Trophoblast cell (in vitro differentiated cells and primary cell): ENCODE results near the gene P2RY12.

Experiments
- DNase-seq, 2 donors: peaks; one replicate each; pipeline ENCODE4 v3.0.0-alpha.2; 2016
- H2AFZ ChIP-seq: 2 replicates; pipeline ENCODE4 v1.6.1; 2013; ENCODE audit warnings: low read length, moderate library complexity, mild to moderate bottlenecking; ENCODE audit not compliant: insufficient read depth, poor library complexity
- H2AK5ac ChIP-seq: 2 replicates; pipeline ENCODE4 v1.6.1; 2013; ENCODE audit warnings: mild to moderate bottlenecking, low read length
- H2BK120ac ChIP-seq: 2 replicates; pipeline ENCODE4 v1.6.1; 2013; ENCODE audit warnings: low read length, mild to moderate bottlenecking, moderate library complexity; ENCODE audit not compliant: insufficient read depth, poor library complexity
- H2BK12ac ChIP-seq: 2 replicates; pipeline ENCODE4 v1.6.1; 2013; ENCODE audit warnings: mild to moderate bottlenecking, low read length, moderate library complexity
- H2BK5ac ChIP-seq: 2 replicates; pipeline ENCODE4 v1.6.1; 2013; ENCODE audit warnings: low read length, low read depth, moderate library complexity, mild to moderate bottlenecking; ENCODE audit not compliant: poor library complexity
- H3K14ac ChIP-seq: 2 replicates; pipeline ENCODE4 v1.6.1; 2013; ENCODE audit warnings: mild to moderate bottlenecking, low read length
- H3K18ac ChIP-seq: 2 replicates; pipeline ENCODE4 v1.6.1; 2013; ENCODE audit warnings: mild to moderate bottlenecking, low read length
- H3K23ac ChIP-seq: 2 replicates; pipeline ENCODE4 v1.6.1; 2013; ENCODE audit warnings: low read length
- H3K27ac ChIP-seq: 2 replicates; pipeline ENCODE4 v1.5.1; 2013; ENCODE audit warnings: low read depth, mild to moderate bottlenecking, inconsistent platforms, low read length, moderate library complexity
- H3K27me3 ChIP-seq: 2 replicates; pipeline ENCODE4 v1.6.1; 2013; ENCODE audit warnings: inconsistent platforms, mild to moderate bottlenecking, low read length, moderate library complexity; ENCODE audit not compliant: insufficient read depth
- H3K36me3 ChIP-seq, 2 experiments: 1 replicate in 1 of 2; 2 replicates in 1 of 2; pipeline ENCODE4 v1.6.1; 2013; ENCODE audit warnings: low read length in 2 of 2, mild to moderate bottlenecking in 2 of 2, moderate library complexity in 1 of 2; ENCODE audit not compliant: insufficient read depth in 2 of 2, control insufficient read depth in 1 of 2
- H3K4ac ChIP-seq: 2 replicates; pipeline ENCODE4 v1.6.1; 2013; ENCODE audit warnings: low read depth, mild to moderate bottlenecking, low read length, moderate library complexity
- H3K4me1 ChIP-seq, 2 experiments: 1 replicate in 1 of 2; 2 replicates in 1 of 2; pipeline ENCODE4 v1.6.1; 2013; ENCODE audit warnings: low read length in 2 of 2, mild to moderate bottlenecking in 2 of 2, moderate library complexity in 1 of 2; ENCODE audit not compliant: insufficient read depth in 2 of 2, control insufficient read depth in 1 of 2
- H3K4me2 ChIP-seq: 2 replicates; pipeline ENCODE4 v1.6.1; 2013; ENCODE audit warnings: inconsistent platforms, mild to moderate bottlenecking, low read length, moderate library complexity
- H3K4me3 ChIP-seq: 2 replicates; pipeline ENCODE4 v1.5.1; 2013; ENCODE audit warnings: mild to moderate bottlenecking, low read depth, low read length, inconsistent platforms
- H3K79me1 ChIP-seq: one replicate; pipeline ENCODE4 v1.6.1; 2013; ENCODE audit warnings: low read length
- H3K79me2 ChIP-seq: 2 replicates; pipeline ENCODE4 v1.6.1; 2013; ENCODE audit warnings: low read length, mild to moderate bottlenecking; ENCODE audit not compliant: control insufficient read depth, insufficient read depth, poor library complexity
- H3K9ac ChIP-seq: 2 replicates; pipeline ENCODE4 v1.6.1; 2013; ENCODE audit warnings: mild to moderate bottlenecking, low read length
- H3K9me3 ChIP-seq: 2 replicates; pipeline ENCODE4 v1.6.1; 2013; ENCODE audit warnings: low read depth, mild to moderate bottlenecking, control low read depth, inconsistent platforms, low read length; ENCODE audit not compliant: insufficient read depth
- H4K12ac ChIP-seq: 2 replicates; pipeline ENCODE4 v1.6.1; 2013; ENCODE audit warnings: low read depth, mild to moderate bottlenecking, low read length, moderate library complexity
- H4K8ac ChIP-seq: 2 replicates; pipeline ENCODE4 v1.6.1; 2013; ENCODE audit warnings: low read depth, mild to moderate bottlenecking, low read length, moderate library complexity
- H4K91ac ChIP-seq: one replicate; pipeline ENCODE4 v1.6.1; 2013; ENCODE audit warnings: low read depth, mild to moderate bottlenecking, low read length, moderate library complexity
- WGBS: extraction: QIAGEN DNeasy Blood & Tissue Kit; methylation state at CpG from one replicate; pipeline ENCODE4 v1.1.7; 2013; ENCODE audit warnings: missing lambda C conversion rate; ENCODE audit not compliant: insufficient read length, insufficient coverage; ENCODE audit errors: extremely low coverage; 5-methylcytosine and 5-hydroxymethylcytosine counted together

P2RY12 gene

DNA sequence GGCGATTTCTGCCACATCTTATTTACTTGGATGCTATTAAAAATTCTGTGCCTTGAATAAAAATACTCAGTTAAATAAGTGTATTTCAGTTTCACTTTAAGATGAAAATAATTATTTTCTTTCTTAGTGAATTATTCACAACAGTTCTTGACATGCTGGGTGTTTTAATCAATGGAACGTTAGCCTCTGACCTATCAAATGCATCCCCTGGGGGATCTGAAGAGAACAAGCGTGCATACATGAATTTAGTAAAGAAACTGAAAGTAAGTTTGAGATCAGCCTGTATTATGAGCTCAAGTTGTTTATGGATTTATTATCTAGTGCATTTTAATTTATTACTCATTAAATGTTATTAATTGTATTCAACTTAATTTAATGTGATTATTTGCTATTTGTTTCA lies 597 bp downstream of the P2RY12 start:
- no peak overlapping the region for H2BK5ac ChIP-seq

DNA sequence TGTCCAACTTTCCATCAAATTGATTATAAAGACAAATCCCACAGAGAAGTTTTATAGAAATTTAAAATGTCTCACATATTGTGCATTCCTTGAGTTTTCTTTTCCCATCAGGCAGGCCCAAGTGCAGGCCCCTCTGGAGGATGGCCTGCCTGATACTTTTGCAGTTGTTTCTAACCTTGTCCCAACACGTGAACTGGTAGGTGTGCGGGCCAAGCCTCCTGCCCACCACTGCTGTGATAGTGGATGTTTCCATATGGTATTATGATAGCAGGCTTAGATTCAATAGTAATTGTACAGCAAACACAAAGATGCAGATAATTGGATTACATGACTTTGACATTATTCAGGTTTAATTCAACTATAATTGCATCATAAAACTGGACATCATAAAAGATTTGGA lies 1.4 kb downstream of the P2RY12 start:
- Histone ChIP-seq H2BK5ac (peak overlapping the region; percentile 49), H3K9me3 (no peaks in the 10 kb centered on the region), H2BK120ac (peak overlapping the region; percentile 33), H4K8ac (no peak overlapping the region), H3K4me1 (no peaks in the 10 kb centered on the region), H3K4ac (no peak overlapping the region), H2BK12ac (peak overlapping the region; percentile 58), H3K27ac (no peak overlapping the region), H4K91ac (no peak overlapping the region), H3K4me3 (no peak overlapping the region), H3K36me3 (peaks cover 8 to 21% of the 10 kb centered on the region in 2 experiments), H2AFZ (no peak overlapping the region), H4K12ac (no peak overlapping the region), H3K14ac (no peak overlapping the region), H2AK5ac (no peak overlapping the region), H3K79me1 (no peaks in the 10 kb centered on the region), H3K18ac (no peak overlapping the region), H3K4me2 (no peak overlapping the region), H3K79me2 (no peaks in the 10 kb centered on the region), H3K23ac (no peak overlapping the region), H3K27me3 (no peaks in the 10 kb centered on the region), H3K9ac (no peak overlapping the region)
- whole genome bisulfite sequencing = no CpG with 5 or more reads among the region's 2 CpGs
- no peak for DNase-seq

More for the DNA sequence above, 597 bp downstream of the P2RY12 start:
- Histone ChIP-seq H3K4me3 (no peak overlapping the region), H3K4me1 (no peaks in the 10 kb centered on the region), H4K12ac (no peak overlapping the region), H2AK5ac (no peak overlapping the region), H3K79me1 (no peaks in the 10 kb centered on the region), H3K36me3 (peaks cover 8 to 21% of the 10 kb centered on the region in 2 experiments), H3K79me2 (no peaks in the 10 kb centered on the region), H3K27me3 (no peaks in the 10 kb centered on the region), H3K14ac (no peak overlapping the region), H3K27ac (no peak overlapping the region), H4K91ac (no peak overlapping the region), H4K8ac (no peak overlapping the region), H2BK120ac (no peak overlapping the region), H2AFZ (no peak overlapping the region), H3K18ac (no peak overlapping the region), H3K23ac (no peak overlapping the region), H3K4ac (no peak overlapping the region), H3K4me2 (no peak overlapping the region), H3K9ac (no peak overlapping the region), H3K9me3 (no peaks in the 10 kb centered on the region), H2BK12ac (no peak overlapping the region)
- WGBS = no CpG with 5 or more reads among the region's 3 CpGs
- DNase-seq = no peak

DNA sequence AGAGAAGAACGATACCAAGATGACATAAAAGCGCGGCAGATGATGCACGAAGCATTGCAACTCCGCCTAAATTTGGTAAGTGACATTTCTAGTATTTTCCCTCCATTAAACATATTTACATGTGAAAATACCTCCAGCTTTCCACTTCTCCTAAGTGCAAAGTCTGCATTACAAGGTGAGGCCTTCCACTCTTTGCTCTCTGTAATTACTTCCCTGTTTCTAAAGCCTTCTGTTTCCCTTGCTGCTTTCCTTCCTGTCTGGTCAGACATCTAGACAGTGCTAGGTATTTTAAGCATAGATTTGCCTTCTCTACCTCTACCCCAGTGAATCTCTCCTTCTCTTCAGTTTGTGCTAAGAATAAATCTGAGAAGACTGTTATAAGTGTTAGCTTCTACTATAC lies 1.9 kb downstream of the P2RY12 start:
- Histone ChIP-seq H3K79me2 (no peaks in the 10 kb centered on the region), H3K4ac (no peak overlapping the region), H3K23ac (no peak overlapping the region), H3K36me3 (peaks cover 8 to 20% of the 10 kb centered on the region in 2 experiments), H3K4me3 (no peak overlapping the region), H4K91ac (no peak overlapping the region), H2AK5ac (no peak overlapping the region), H3K14ac (no peak overlapping the region), H3K18ac (no peak overlapping the region), H4K12ac (no peak overlapping the region), H4K8ac (no peak overlapping the region), H2BK5ac (no peak overlapping the region), H3K79me1 (no peaks in the 10 kb centered on the region), H3K27me3 (no peaks in the 10 kb centered on the region), H2AFZ (no peak overlapping the region), H3K9ac (no peak overlapping the region), H3K4me1 (no peaks in the 10 kb centered on the region), H2BK120ac (no peak overlapping the region), H3K4me2 (no peak overlapping the region), H3K27ac (no peak overlapping the region), H3K9me3 (no peaks in the 10 kb centered on the region), H2BK12ac (no peak overlapping the region)
- no peak for DNase-seq
- WGBS = no CpG with 5 or more reads among the region's 5 CpGs

- Histone ChIP-seq H3K14ac (no peak overlapping the region), H2AK5ac (no peak overlapping the region), H3K9me3 (no peaks in the 10 kb centered on the region), H3K27me3 (no peaks in the 10 kb centered on the region), H4K12ac (no peak overlapping the region), H4K8ac (no peak overlapping the region), H3K4me1 (no peaks in the 10 kb centered on the region), H3K79me1 (no peaks in the 10 kb centered on the region), H2BK5ac (no peak overlapping the region), H3K4me2 (no peak overlapping the region), H3K23ac (no peak overlapping the region), H2BK12ac (no peak overlapping the region), H3K79me2 (no peaks in the 10 kb centered on the region), H2BK120ac (no peak overlapping the region), H3K4me3 (no peak overlapping the region), H3K27ac (no peak overlapping the region), H3K9ac (no peak overlapping the region), H4K91ac (no peak overlapping the region), H2AFZ (no peak overlapping the region), H3K36me3 (peaks cover 6 to 17% of the 10 kb centered on the region in 2 experiments), H3K4ac (no peak overlapping the region), H3K18ac (no peak overlapping the region)
- no CpG with 5 or more reads among the region's 4 CpGs for whole genome bisulfite sequencing
- peak in 1 of 2 donors; percentile 21 for DNase-seq
Observed at GRCh38 chr3:151379083-151379734, 5.3 kb downstream of the P2RY12 start.
